Type B pancreatic cell (in vitro differentiated cells): ENCODE results near the gene NCAM1. TPM values are rescaled to one million over a fixed set of nuclear protein-coding genes. Genes with fewer than 3 reads are reported as not detected.
A peak's percentile ranks its signal among the peaks of the same experiment; 100 is the strongest.

ENCODE experiments used
- DNase-seq: peaks from one replicate; pipeline ENCODE4 v3.0.0; 2021; ENCODE audit warnings: mixed read lengths; ENCODE audit not compliant: unreplicated experiment; ENCODE audit errors: extremely low spot score
- H3K27ac Mint-ChIP-seq: 2 replicates; pipeline ENCODE4 v1.8.0; 2021; ENCODE audit warnings: mild to moderate bottlenecking, mixed read lengths
- H3K27me3 Mint-ChIP-seq: 2 replicates; pipeline ENCODE4 v1.8.0; 2021; ENCODE audit warnings: mixed read lengths
- H3K36me3 Mint-ChIP-seq: 2 replicates; pipeline ENCODE4 v1.8.0; 2021; ENCODE audit warnings: mixed read lengths
- H3K4me1 Mint-ChIP-seq: one replicate; pipeline ENCODE4 v1.8.0; 2021; ENCODE audit warnings: mixed read lengths; ENCODE audit not compliant: unreplicated experiment
- H3K4me3 Mint-ChIP-seq: 2 replicates; pipeline ENCODE4 v1.8.0; 2021; ENCODE audit warnings: mild to moderate bottlenecking, mixed read lengths
- H3K9me3 Mint-ChIP-seq: 2 replicates; pipeline ENCODE4 v1.8.0; 2021; ENCODE audit warnings: mixed read lengths
- total RNA-seq: library from RNA; stranded (reverse); gene quantifications from 2 replicates; pipeline ENCODE4 v1.2.1, GENCODE V29; 2021; ENCODE audit warnings: low replicate concordance
- TF ChIP-seq, protein P1 (sequence below): fragments of 200-600 bp; sonication (generic); conservative IDR thresholded peaks from 2 replicates; pipeline ENCODE4 v1.5.0; 2021; ENCODE audit warnings: antibody characterized with exemption, mild to moderate bottlenecking

The NCAM1 gene
- total RNA-seq, 1 donor from 2014 or later = 106 TPM

DNA sequence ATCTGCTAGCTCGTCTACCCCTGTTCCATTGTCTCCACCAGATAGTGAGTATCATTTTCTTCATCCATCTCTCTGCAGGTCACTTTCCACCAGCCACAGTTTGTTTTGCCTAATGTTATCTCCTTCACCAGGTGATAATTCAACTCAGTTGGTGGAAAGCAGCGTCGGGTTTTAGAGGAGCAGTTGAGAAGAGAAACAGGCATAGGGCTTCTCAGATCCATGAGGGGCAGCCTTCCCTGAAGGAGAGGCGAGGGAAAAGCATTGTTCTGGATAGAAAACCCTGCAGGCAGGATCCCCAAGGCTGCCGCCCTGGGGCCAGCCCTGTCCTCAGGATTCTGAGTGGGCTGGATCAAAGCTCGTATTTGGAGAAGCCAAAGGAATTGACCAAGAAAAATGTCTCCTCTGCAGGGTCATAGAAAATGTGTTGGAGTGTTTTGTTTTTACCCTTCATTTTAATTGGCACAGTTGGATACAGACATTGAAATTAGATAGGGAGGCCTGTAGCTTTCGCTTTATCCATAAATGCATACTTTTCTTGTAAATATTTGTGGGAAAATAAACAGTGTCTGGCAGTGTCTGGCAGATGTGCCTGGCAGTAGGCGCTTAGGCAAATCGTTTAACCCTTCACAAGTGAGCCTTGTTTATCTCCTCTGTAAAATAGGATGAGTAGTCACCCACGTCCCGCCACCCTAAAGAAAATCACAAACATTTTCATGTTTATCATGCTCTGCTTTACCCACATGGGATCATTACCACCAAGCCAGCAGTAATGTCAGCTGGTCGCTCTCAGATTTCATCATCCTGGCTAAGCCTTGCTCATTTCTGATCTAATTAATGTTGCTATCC is 279.8 kb downstream of the NCAM1 start:
- peaks cover 13% of the 10 kb centered on the region for H3K36me3 Mint-ChIP-seq
- H3K27me3 Mint-ChIP-seq = peaks cover 10% of the 10 kb centered on the region
- H3K4me3 Mint-ChIP-seq = no peak overlapping the region
- no peaks in the 10 kb centered on the region for H3K9me3 Mint-ChIP-seq
- H3K4me1 Mint-ChIP-seq = peaks cover 25% of the 10 kb centered on the region
- TF ChIP-seq, protein P1, sequence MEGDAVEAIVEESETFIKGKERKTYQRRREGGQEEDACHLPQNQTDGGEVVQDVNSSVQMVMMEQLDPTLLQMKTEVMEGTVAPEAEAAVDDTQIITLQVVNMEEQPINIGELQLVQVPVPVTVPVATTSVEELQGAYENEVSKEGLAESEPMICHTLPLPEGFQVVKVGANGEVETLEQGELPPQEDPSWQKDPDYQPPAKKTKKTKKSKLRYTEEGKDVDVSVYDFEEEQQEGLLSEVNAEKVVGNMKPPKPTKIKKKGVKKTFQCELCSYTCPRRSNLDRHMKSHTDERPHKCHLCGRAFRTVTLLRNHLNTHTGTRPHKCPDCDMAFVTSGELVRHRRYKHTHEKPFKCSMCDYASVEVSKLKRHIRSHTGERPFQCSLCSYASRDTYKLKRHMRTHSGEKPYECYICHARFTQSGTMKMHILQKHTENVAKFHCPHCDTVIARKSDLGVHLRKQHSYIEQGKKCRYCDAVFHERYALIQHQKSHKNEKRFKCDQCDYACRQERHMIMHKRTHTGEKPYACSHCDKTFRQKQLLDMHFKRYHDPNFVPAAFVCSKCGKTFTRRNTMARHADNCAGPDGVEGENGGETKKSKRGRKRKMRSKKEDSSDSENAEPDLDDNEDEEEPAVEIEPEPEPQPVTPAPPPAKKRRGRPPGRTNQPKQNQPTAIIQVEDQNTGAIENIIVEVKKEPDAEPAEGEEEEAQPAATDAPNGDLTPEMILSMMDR = no peak
- H3K27ac Mint-ChIP-seq = no peak overlapping the region
- no peak for DNase-seq

DNA sequence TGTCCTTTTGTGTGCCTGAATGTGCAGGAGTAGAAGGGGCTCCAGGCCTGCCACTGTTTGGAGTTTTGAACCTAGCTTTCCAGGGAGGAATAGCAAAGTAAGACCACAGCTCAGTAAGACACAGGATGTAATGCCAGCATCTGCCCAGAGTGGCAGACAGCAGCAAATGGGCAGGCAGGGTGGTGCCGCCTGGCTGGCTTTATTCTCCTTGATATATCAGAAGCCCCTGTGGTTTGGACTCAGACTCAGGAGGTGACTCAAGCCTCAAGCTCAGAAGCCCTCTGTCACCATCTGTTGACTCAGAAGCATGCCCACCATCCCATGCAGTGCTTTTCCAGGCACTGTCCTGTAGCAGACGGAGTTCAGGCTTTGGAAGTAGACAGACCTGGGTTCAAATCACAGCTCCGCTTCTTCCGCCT is 280.4 kb downstream of the NCAM1 start:
- Mint-ChIP-seq H3K4me3 (no peak overlapping the region), H3K4me1 (peaks cover 29% of the 10 kb centered on the region), H3K27ac (no peak overlapping the region), H3K27me3 (peaks cover 10% of the 10 kb centered on the region), H3K36me3 (peaks cover 15% of the 10 kb centered on the region), H3K9me3 (no peaks in the 10 kb centered on the region)
- TF ChIP-seq, protein P1 = no peak
- DNase-seq = no peak

DNA sequence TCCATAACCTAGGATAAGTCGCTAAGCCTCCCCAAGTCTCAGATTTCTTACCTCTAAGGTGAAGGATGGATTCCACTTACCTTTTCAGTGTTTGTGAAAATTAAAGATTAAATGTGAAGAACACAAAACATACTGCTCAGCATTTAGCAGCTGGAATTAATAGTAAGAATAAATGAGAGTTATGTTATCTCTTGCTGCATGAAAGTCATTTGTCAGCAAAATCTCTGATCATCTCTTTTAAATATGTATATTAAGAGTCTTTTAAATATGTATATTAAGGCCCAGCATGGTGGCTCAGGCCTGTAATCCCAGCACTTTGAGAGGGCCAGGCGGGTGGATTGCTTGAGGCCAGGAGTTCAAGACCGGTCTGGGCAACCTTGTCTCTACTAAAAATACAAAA is 280.8 kb downstream of the NCAM1 start:
- DNase-seq = no peak
- H3K4me3 Mint-ChIP-seq = no peak overlapping the region
- no peaks in the 10 kb centered on the region for H3K9me3 Mint-ChIP-seq
- TF ChIP-seq, protein P1 = no peak
- peaks cover 16% of the 10 kb centered on the region for H3K36me3 Mint-ChIP-seq
- peaks cover 10% of the 10 kb centered on the region for H3K27me3 Mint-ChIP-seq
- H3K4me1 Mint-ChIP-seq = peaks cover 32% of the 10 kb centered on the region
- no peak overlapping the region for H3K27ac Mint-ChIP-seq

DNA sequence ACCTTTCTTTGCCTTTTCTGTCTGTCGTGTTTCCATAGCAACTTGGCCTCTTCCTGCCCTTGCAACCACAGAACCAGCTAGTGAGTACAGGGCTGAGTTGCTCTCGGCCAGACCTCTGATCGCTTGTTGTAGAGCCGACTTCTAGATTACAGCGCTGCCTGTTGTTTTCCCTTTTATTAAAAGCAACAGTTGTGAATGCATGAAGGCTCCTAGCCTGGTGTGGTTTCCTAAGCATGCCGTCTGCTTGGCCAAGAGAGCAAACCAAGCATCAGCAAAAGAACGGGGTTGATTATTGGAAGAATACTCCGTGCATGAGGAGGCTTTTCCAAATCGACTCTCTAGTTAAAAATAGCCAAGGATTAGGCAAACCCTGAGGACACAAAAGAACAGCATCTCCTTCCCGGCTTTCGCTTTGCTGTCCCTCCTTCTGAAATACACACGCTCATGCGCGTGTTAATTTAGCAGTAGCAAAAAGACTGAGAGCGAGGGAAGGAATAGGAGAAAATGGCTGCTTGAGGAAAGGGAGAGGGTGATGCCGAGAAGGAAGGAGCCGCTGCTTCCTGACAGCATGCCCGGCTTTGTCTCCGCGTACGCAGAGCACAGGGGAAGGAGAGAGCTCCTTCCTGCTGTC is 281.7 kb downstream of the NCAM1 start:
- Mint-ChIP-seq H3K36me3 (peaks cover 21% of the 10 kb centered on the region), H3K4me3 (peak overlapping the region; percentile 13), H3K4me1 (peaks cover 40% of the 10 kb centered on the region), H3K27ac (no peak overlapping the region), H3K9me3 (no peaks in the 10 kb centered on the region), H3K27me3 (peaks cover 10% of the 10 kb centered on the region)
- DNase-seq = no peak
- TF ChIP-seq, protein P1 = no peak

DNA sequence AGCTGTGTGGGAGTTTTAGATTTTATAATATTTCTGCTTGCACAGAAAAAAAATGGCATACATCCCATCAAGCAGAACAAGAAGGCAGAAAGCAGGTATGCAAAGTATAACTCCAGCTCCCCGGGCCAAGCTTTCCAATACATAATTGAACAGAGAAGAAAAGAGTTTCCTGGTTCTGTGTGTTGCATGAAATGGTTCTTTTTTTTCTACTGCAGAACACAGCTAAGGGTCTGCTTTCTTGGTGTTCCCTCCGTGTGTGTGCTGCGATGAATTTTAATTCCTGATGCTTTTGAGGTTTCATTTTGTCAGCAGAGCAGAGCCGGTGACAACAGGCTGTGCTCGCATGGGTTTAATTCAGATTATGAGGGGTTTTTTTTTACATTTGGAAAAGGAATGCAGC is 282.5 kb downstream of the NCAM1 start:
- Mint-ChIP-seq H3K36me3 (peaks cover 26% of the 10 kb centered on the region), H3K9me3 (no peaks in the 10 kb centered on the region), H3K4me1 (peaks cover 49% of the 10 kb centered on the region), H3K27me3 (peaks cover 10% of the 10 kb centered on the region), H3K27ac (no peak overlapping the region), H3K4me3 (no peak overlapping the region)
- DNase-seq = no peak
- TF ChIP-seq, protein P1 = no peak
